IMR-90 (cell line): ENCODE results near the gene ABL2. TPM values are rescaled to one million over a fixed set of nuclear protein-coding genes. Genes with fewer than 3 reads are reported as not detected.

ENCODE experiments used
- ATAC-seq: fragments of 200-7000 bp; cut with Tn5 transposase; 2 replicates; pipeline ENCODE4 v1.9.1; 2020; ENCODE audit warnings: low read depth, mild to moderate bottlenecking, moderate library complexity
- BruUV-seq: library from RNA; stranded (reverse); fragments of 400-500 nt; replicated peaks from 2 replicates; lab custom pipeline; 2021; lab: Mats Ljungman, UMichigan
- CTCF ChIA-PET: fragments of 300-600 bp; formaldehyde crosslinking; extraction: SDS; loops from one replicate; lab custom pipeline; 2021; ENCODE audit warnings: antibody characterized with exemption; lab: Yijun Ruan, JAX
- POLR2A ChIA-PET: fragments of 300-600 bp; sonication (Branson Sonifier 250); formaldehyde crosslinking; loops from one replicate; lab custom pipeline; 2022; ENCODE audit warnings: antibody characterized with exemption; ENCODE audit not compliant: unreplicated experiment; lab: Charles Lee
- DNase-seq: peaks from one replicate; pipeline ENCODE4 v3.0.0; 2013
- H2AFZ ChIP-seq: replicated peaks from 2 replicates; pipeline ENCODE3; 2013; ENCODE audit warnings: low read length, mild to moderate bottlenecking; ENCODE audit not compliant: poor library complexity
- H2AK5ac ChIP-seq: 2 replicates; pipeline ENCODE4 v1.6.1; 2013; ENCODE audit warnings: low read depth, low read length, inconsistent platforms
- H2AK9ac ChIP-seq: replicated peaks from 2 replicates; pipeline ENCODE3; 2013; ENCODE audit warnings: mild to moderate bottlenecking, low read depth, low read length, moderate library complexity; ENCODE audit not compliant: poor library complexity
- H2BK120ac ChIP-seq: 2 replicates; pipeline ENCODE4 v1.6.1; 2013; ENCODE audit warnings: low read depth, low read length, inconsistent platforms
- H2BK15ac ChIP-seq: 3 replicates; pipeline ENCODE4 v1.6.1; 2013; ENCODE audit warnings: low read depth, low read length, inconsistent platforms
- H2BK20ac ChIP-seq: 2 replicates; pipeline ENCODE4 v1.6.1; 2013; ENCODE audit warnings: low read depth, mild to moderate bottlenecking, inconsistent platforms, low read length, moderate library complexity
- H2BK5ac ChIP-seq: 2 replicates; pipeline ENCODE4 v1.6.1; 2013; ENCODE audit warnings: mild to moderate bottlenecking, low read depth, low read length, inconsistent platforms; ENCODE audit not compliant: poor library complexity, severe bottlenecking
- H3K14ac ChIP-seq: replicated peaks from 2 replicates; pipeline ENCODE4 v1.6.1; 2013; ENCODE audit warnings: low read depth, low read length, inconsistent platforms
- H3K18ac ChIP-seq: 2 replicates; pipeline ENCODE4 v1.6.1; 2013; ENCODE audit warnings: low read depth, low read length, control low read depth
- H3K23ac ChIP-seq: 2 replicates; pipeline ENCODE4 v1.6.1; 2013; ENCODE audit warnings: low read depth, low read length, inconsistent platforms
- H3K27ac ChIP-seq: 2 replicates; pipeline ENCODE4 v1.5.1; 2013; ENCODE audit warnings: mild to moderate bottlenecking, control low read depth, low read length; ENCODE audit not compliant: insufficient read depth
- H3K27me3 ChIP-seq: 2 replicates; pipeline ENCODE4 v1.6.1; 2013; ENCODE audit warnings: low read length; ENCODE audit not compliant: control insufficient read depth, insufficient read depth
- H3K36me3 ChIP-seq: 2 replicates; pipeline ENCODE4 v1.6.1; 2013; ENCODE audit warnings: low read length, mixed read lengths; ENCODE audit not compliant: control insufficient read depth, insufficient read depth
- H3K4ac ChIP-seq: 2 replicates; pipeline ENCODE4 v1.6.1; 2013; ENCODE audit warnings: low read depth, low read length, inconsistent platforms
- H3K4me1 ChIP-seq: 2 replicates; pipeline ENCODE4 v1.6.1; 2013; ENCODE audit warnings: low read length, mixed read lengths; ENCODE audit not compliant: control insufficient read depth, insufficient read depth
- H3K4me2 ChIP-seq: 2 replicates; pipeline ENCODE4 v1.6.1; 2013; ENCODE audit warnings: low read depth, mild to moderate bottlenecking, control low read depth, low read length, moderate library complexity
- H3K4me3 ChIP-seq: 2 replicates; pipeline ENCODE4 v1.5.1; 2013; ENCODE audit warnings: low read depth, mild to moderate bottlenecking, control low read depth, low read length, moderate library complexity; ENCODE audit not compliant: insufficient read depth
- H3K56ac ChIP-seq: 2 replicates; pipeline ENCODE4 v1.6.1; 2013; ENCODE audit warnings: low read length, inconsistent platforms; ENCODE audit not compliant: insufficient read depth; ENCODE audit errors: extremely low read depth
- H3K79me1 ChIP-seq, 2 experiments: 2 replicates each; pipeline ENCODE4 v1.6.1; 2013; ENCODE audit warnings: low read length in 2 of 2, inconsistent platforms in 1 of 2, low read depth in 1 of 2
- H3K9ac ChIP-seq: 2 replicates; pipeline ENCODE4 v1.6.1; 2013; ENCODE audit warnings: low read depth, low read length, control low read depth
- H3K9me1 ChIP-seq: 2 replicates; pipeline ENCODE4 v1.6.1; 2013; ENCODE audit warnings: low read length, inconsistent platforms; ENCODE audit not compliant: insufficient read depth
- H3K9me3 ChIP-seq: 2 replicates; pipeline ENCODE4 v1.6.1; 2013; ENCODE audit warnings: low read length; ENCODE audit not compliant: control insufficient read depth, insufficient read depth
- H4K20me1 ChIP-seq: 2 replicates; pipeline ENCODE4 v1.6.1; 2013; ENCODE audit warnings: low read length, inconsistent platforms; ENCODE audit not compliant: insufficient read depth
- H4K5ac ChIP-seq: 2 replicates; pipeline ENCODE4 v1.6.1; 2013; ENCODE audit warnings: mild to moderate bottlenecking, low read depth, low read length, control low read depth
- H4K8ac ChIP-seq, 2 experiments: 2 replicates each; pipeline ENCODE4 v1.6.1; 2013; ENCODE audit warnings: low read depth in 2 of 2, low read length in 2 of 2, control low read depth in 1 of 2, inconsistent platforms in 1 of 2
- H4K91ac ChIP-seq: 2 replicates; pipeline ENCODE4 v1.6.1; 2013; ENCODE audit warnings: low read depth, low read length, inconsistent platforms; ENCODE audit not compliant: insufficient read depth
- RCOR1 ChIP-seq: IDR thresholded peaks from 2 replicates; pipeline ENCODE4 v1.6.1; 2012; ENCODE audit warnings: mild to moderate bottlenecking, low read length, improper control_type of control experiment; ENCODE audit not compliant: insufficient replicate concordance
- WGBS, 2 experiments: methylation state at CpG; one replicate each; pipeline versions ENCODE4 v1.1.5 to v1.1.7; 2013; ENCODE audit warnings: missing lambda C conversion rate in 2 of 2; ENCODE audit not compliant: insufficient read length in 1 of 2; ENCODE audit errors: extremely low coverage in 2 of 2; 5-methylcytosine and 5-hydroxymethylcytosine counted together
- dilution Hi-C: fragments of 300-500 bp; cut with HindIII; formaldehyde crosslinking; loops from one replicate; pipeline ENCODE4 v1.14.3; 2018; ENCODE audit warnings: low sequenced_read_pairs; ENCODE audit not compliant: unreplicated experiment
- in situ Hi-C: fragments of 300-500 bp; cut with MboI; formaldehyde crosslinking; loops from 3 replicates; pipeline ENCODE4 v1.14.3; 2019; ENCODE audit warnings: low sequenced_read_pairs, inconsistent platforms, mixed read lengths
- intact Hi-C: fragments of 100-400 bp; cut with micrococcal nuclease; formaldehyde crosslinking; loops from 2 replicates; pipeline ENCODE4 v1.10.0; 2022
- polyA plus RNA-seq, 3 experiments: library from polyadenylated mRNA; depleted of rRNA; stranded (reverse); fragments of >200 nt; gene quantifications; 2 replicates each; pipeline ENCODE4 v1.2.3, GENCODE V29; 2012; ENCODE audit warnings: low replicate concordance in 1 of 3
- total RNA-seq: library from RNA; depleted of rRNA; stranded (reverse); fragments of >200 nt; gene quantifications from 2 replicates; pipeline ENCODE4 v1.2.3, GENCODE V29; 2012

Gene ABL2
- total and polyA plus RNA-seq, 2 of the 4 experiments (the other 2 are of a cell fraction), result 9.7 to 110 TPM

DNA sequence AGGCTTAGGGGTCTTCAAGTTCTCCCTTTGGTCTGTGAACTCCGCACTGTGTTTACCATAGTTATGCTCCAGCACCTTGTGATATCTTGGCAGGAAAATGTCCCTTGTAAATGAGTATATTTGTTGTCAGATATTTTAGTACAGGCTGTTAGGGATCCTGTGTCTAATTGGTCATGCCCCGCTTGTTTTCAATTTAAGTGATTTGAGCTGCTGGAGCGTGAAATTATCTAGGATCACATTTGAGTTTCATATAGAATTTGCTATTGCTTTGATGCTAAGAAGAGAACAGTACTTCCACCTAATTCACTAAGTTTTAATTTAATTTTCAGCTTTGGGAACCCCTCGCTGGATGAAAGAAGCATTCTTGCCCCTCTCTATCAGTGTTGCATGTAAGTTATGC, 163.0 kb downstream of the ABL2 start:
- Histone ChIP-seq H2AFZ (no peak overlapping the region), H3K27me3 (no peaks in the 10 kb centered on the region), H3K9me3 (no peaks in the 10 kb centered on the region), H3K4me3 (no peak overlapping the region), H3K14ac (no peak overlapping the region), H2BK15ac (no peak overlapping the region), H4K5ac (no peak overlapping the region), H2AK9ac (no peak overlapping the region), H2BK20ac (no peak overlapping the region), H4K20me1 (no peaks in the 10 kb centered on the region), H2BK120ac (no peak overlapping the region), H3K79me1 (peaks cover 0 to 7% of the 10 kb centered on the region in 2 experiments; a peak in 3 of 4 replicates), H3K4me1 (no peaks in the 10 kb centered on the region), H3K23ac (no peak overlapping the region), H3K18ac (no peak overlapping the region), H3K9ac (no peak overlapping the region), H3K56ac (no peak overlapping the region), H3K36me3 (peaks cover 14% of the 10 kb centered on the region), H3K9me1 (peaks cover 9% of the 10 kb centered on the region; the same call in 1 of the 2 replicates), H2BK5ac (no peak overlapping the region), H4K8ac (no peak overlapping the region), H4K91ac (no peak overlapping the region), H3K4me2 (no peak overlapping the region), H3K4ac (no peak overlapping the region), H3K27ac (no peak overlapping the region), H2AK5ac (no peak overlapping the region)
- intact Hi-C loops (no loop called here), in situ Hi-C loops (no loop called here), dilution Hi-C loops (no loop called here)
- DNase-seq, result no peak
- ChIA-PET POLR2A (no interaction called here), CTCF (no interaction called here)
- WGBS, 2 experiments, result no CpG with 5 or more reads among the region's 4 CpGs
- no TSS peak for BruUV-seq
- no peak for ATAC-seq
- TF ChIP-seq RCOR1, result no peak
